ENCODE data around the gene CREBBP. TPM values are rescaled to one million over a fixed set of nuclear protein-coding genes. Genes with fewer than 3 reads are reported as not detected.

Gene CREBBP
- total RNA-seq, 1 experiment from 2014 or later = 79.1 TPM

- no peak overlapping the region for H3K9ac ChIP-seq (ENCODE audit: extremely low read depth, insufficient read length, low read length)
- H2BK20ac ChIP-seq (ENCODE audit: low read depth, low read length, poor library complexity, severe bottlenecking) = no peak overlapping the region
- H4K8ac ChIP-seq (replicated peaks; ENCODE audit: insufficient read length, low read depth, low read length) = no peak overlapping the region
- no peaks in the 10 kb centered on the region for H3K27me3 Mint-ChIP-seq (ENCODE audit: low read depth)
- no peak overlapping the region for H3K27ac ChIP-seq (ENCODE audit: insufficient read length, low read depth, low read length)
- H3K9me3 Mint-ChIP-seq = no peaks in the 10 kb centered on the region
- peak; percentile 2 for DNase-seq
- no peak overlapping the region for H3K14ac ChIP-seq (ENCODE audit: insufficient read depth, low read length)
- H3K18ac ChIP-seq (ENCODE audit: insufficient read length, low read depth, low read length) = no peak overlapping the region
- H3K79me2 ChIP-seq (ENCODE audit: insufficient read depth, low read length) = no peaks in the 10 kb centered on the region
- H3K9me3 ChIP-seq (ENCODE audit: control insufficient read depth, low read depth, low read length) = no peaks in the 10 kb centered on the region
- TF ChIP-seq CTCF (conservative IDR thresholded peaks at IDR 0.05) = no peak
- H3K4ac ChIP-seq (ENCODE audit: low read depth, low read length) = no peak overlapping the region
- H2AFZ ChIP-seq (ENCODE audit: low read length) = no peak overlapping the region
- no peak overlapping the region for H4K5ac ChIP-seq (ENCODE audit: insufficient read length, low read depth, low read length)
- no peak overlapping the region for H2BK15ac ChIP-seq (ENCODE audit: low read depth, low read length)
- peaks cover 2% of the 10 kb centered on the region for H3K23me2 ChIP-seq (ENCODE audit: insufficient read length, low read depth, low read length, poor library complexity, severe bottlenecking)
- no peak overlapping the region for H3K4me2 ChIP-seq (ENCODE audit: insufficient read depth, insufficient read length, low read length)
- no peak overlapping the region for H4K91ac ChIP-seq (ENCODE audit: insufficient read length, low read depth, low read length)
- H3K79me1 ChIP-seq (ENCODE audit: insufficient read depth, low read depth, low read length, poor library complexity, severe bottlenecking) = no peaks in the 10 kb centered on the region
- H3K4me3 Mint-ChIP-seq = no peak overlapping the region
- H3K36me3 Mint-ChIP-seq (ENCODE audit: insufficient read depth in 1 of 3, low read depth in 3 of 3) = peaks cover 24 to 85% (median 61%) of the 10 kb centered on the region in 3 experiments; a peak in 6 of 7 replicates
- H2AK5ac ChIP-seq (ENCODE audit: insufficient read length, low read length) = no peak overlapping the region
- no peak overlapping the region for H3K23ac ChIP-seq (ENCODE audit: insufficient read length, low read depth, low read length)
- H3K56ac ChIP-seq (ENCODE audit: insufficient read length, low read depth, low read length) = no peak overlapping the region
- no peaks in the 10 kb centered on the region for H3K4me1 Mint-ChIP-seq
- H2BK12ac ChIP-seq (ENCODE audit: insufficient read length, low read depth, low read length) = no peak overlapping the region
- H3K4me1 ChIP-seq (ENCODE audit: insufficient read depth, low read length) = no peaks in the 10 kb centered on the region
- WGBS (ENCODE audit: extremely low coverage, insufficient read length, low lambda C conversion rate) = no CpG with 5 or more reads among the region's 9 CpGs
- no peak overlapping the region for H3K27ac Mint-ChIP-seq
- H4K20me1 ChIP-seq (ENCODE audit: control insufficient read depth, insufficient read depth, insufficient read length) = no peaks in the 10 kb centered on the region
- H2BK120ac ChIP-seq (ENCODE audit: low read depth, low read length, poor library complexity, severe bottlenecking) = no peak overlapping the region
- no peak overlapping the region for H2BK5ac ChIP-seq (ENCODE audit: insufficient read length, low read length)
- H3K27me3 ChIP-seq (ENCODE audit: insufficient read depth, low read length) = no peaks in the 10 kb centered on the region
- no peak overlapping the region for H3T11ph ChIP-seq (ENCODE audit: low read length)
Observed at GRCh38 chr16:3767333-3767986, 113.1 kb downstream of the CREBBP start.

All from H9 (cell line).